RWPE1 (cell line): ENCODE measurements around the gene PLXNB2.

Source experiments
- CTCF ChIA-PET: fragments of 350-600 bp; sonication (Branson Sonifier 250); formaldehyde crosslinking; extraction: SDS; loops from one replicate; lab custom pipeline; 2021; lab: Yijun Ruan, JAX
- POLR2A ChIA-PET: fragments of 400-600 bp; formaldehyde crosslinking; extraction: SDS; loops from one replicate; lab custom pipeline; 2020; ENCODE audit warnings: antibody characterized with exemption; ENCODE audit not compliant: low non-redundant PET; lab: Yijun Ruan, JAX
- DNase-seq: peaks from one replicate; pipeline ENCODE4 v3.0.0; 2012; ENCODE audit warnings: low spot score
- H3K27ac ChIP-seq: fragments of 450-650 bp; 2 replicates; pipeline ENCODE4 v1.5.1; 2017
- TF ChIP-seq, protein P1 (sequence below): fragments of 450-650 bp; conservative IDR thresholded peaks from 2 replicates; pipeline ENCODE4 v1.5.1; 2017; ENCODE audit warnings: low read depth, mild to moderate bottlenecking

PLXNB2 gene

GRCh38 chr22:50255099-50255498, 52.3 kb downstream of the PLXNB2 start:
- TF ChIP-seq, protein P1, sequence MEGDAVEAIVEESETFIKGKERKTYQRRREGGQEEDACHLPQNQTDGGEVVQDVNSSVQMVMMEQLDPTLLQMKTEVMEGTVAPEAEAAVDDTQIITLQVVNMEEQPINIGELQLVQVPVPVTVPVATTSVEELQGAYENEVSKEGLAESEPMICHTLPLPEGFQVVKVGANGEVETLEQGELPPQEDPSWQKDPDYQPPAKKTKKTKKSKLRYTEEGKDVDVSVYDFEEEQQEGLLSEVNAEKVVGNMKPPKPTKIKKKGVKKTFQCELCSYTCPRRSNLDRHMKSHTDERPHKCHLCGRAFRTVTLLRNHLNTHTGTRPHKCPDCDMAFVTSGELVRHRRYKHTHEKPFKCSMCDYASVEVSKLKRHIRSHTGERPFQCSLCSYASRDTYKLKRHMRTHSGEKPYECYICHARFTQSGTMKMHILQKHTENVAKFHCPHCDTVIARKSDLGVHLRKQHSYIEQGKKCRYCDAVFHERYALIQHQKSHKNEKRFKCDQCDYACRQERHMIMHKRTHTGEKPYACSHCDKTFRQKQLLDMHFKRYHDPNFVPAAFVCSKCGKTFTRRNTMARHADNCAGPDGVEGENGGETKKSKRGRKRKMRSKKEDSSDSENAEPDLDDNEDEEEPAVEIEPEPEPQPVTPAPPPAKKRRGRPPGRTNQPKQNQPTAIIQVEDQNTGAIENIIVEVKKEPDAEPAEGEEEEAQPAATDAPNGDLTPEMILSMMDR, result no peak
- peak overlapping the region; percentile 89 for H3K27ac ChIP-seq
- POLR2A ChIA-PET, result no interaction called here

DNA sequence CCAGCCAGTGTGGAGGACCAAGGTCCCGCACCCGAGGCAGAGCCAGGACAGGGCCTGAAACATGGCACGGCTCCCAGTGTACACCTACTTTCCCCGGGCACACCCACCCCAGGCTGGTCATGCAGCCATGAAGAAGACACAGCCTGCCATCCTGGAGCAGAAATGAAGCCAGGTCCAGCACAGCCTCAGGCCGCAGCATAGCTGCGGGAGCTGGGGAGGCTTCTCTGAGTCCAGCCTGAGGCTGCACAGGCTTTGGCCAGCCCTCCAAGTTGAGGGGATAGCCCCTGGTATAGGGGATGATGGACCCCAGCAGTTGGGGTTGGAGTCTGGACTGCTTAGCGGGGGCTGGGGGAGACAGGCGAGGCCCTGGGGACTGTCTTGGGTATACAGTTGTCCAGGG, 53.5 kb downstream of the PLXNB2 start:
- DNase-seq, result no peak
- H3K27ac ChIP-seq, result peak overlapping the region; percentile 89
- POLR2A ChIA-PET, result no interaction called here
- TF ChIP-seq, protein P1, result no peak
- CTCF ChIA-PET, result no interaction called here

More at GRCh38 chr22:50255099-50255498, 52.3 kb downstream of the PLXNB2 start:
- no peak for DNase-seq
- CTCF ChIA-PET, result no interaction called here

DNA sequence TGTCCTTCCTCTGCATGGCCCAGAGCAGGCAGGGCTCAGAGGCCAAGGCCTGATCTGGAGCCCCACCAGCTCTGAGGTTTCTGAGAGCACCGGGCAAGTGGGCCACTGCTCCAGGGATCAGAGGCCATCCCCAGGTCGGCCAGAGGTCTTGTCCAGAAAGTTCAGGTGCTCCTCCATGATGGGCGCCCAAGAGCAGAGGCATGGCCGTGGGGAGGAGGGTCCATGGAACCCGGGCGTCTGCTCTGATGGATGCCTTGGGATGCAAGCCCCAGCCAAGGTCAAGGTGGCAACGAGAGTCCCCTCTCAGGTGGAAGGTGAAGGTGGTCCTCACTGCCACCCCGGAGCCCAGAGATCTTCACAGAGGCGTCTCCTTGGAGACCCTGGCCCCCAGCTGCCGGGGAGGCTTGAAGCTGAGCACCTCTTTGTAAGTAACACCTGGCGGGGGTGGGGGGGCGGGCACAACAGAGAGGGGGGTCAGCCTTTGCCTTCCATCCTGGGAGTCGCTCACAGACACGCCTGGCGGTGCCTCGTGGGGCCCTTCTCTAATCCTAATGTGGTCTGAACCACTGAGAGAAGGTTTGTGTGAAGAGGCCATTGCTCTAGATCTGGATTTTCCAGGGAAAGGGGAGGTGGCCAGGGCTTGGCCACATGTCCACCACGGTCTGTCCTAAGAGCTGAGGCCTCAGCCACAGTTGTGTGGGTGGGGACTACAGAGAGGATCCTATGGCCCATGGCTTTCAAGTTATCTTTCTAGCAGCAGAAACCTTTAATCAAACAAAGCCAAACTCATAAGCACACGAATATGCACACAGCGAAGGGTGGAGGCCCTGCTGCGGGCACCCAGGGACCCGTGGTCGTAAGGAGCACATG, 54.2 kb downstream of the PLXNB2 start:
- TF ChIP-seq, protein P1, result no peak
- POLR2A ChIA-PET, result interaction anchor here (0.5 kb wide), 1 partner anchor 93 kb away, joined by 5 read pairs; no protein-coding TSS in a partner anchor
- peak overlapping the region; percentile 89 for H3K27ac ChIP-seq
- CTCF ChIA-PET, result interaction anchor here (0.6 to 0.9 kb wide), 2 partner anchors 22 to 265 kb away, joined by 3 to 4 read pairs; no protein-coding TSS in a partner anchor
- DNase-seq, result no peak

DNA sequence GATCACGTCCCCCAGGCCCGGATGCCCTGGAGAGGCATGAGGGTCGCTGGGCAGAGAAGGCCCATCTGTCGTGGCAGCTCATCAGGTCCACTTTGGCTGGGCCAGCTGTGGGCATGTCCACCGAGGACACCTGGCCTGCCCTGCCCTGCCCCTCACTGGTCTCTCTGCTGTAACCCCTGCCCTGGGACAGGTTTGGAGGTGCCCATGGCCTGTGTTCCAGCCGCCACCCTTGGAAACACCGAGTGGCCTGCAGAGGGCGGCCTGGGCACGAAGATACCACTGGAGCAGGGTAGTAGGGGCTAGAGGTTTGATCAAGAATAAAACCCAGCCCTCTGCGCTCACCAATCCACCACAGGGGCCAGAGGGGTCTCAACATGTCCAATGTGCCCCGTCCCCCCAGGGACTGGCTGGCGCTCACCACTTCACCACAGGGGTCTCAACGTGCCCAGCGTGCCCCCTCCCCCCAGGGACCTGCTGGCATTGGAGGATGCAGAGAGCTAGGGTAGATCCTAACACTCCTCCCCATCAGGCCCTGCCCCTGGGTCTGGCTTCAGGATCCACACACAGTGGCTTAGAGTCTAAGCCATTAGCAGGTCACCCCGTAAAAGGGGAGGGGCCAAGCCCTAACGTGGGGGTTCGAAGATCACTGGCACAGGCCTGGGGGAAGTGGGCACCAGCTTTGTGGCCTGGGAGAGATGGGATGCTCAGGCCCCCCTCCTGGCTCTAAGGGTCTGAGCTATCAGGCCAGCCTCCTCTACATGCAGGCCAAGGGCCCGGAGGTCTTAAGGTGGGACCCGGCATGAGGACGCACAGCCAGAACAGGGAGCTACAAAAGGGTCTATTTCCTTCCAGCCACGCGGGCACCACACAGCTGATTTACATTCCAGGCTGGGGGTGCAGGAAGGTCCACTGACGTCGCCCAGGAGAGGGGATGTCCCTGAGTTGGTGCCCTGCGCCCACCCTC, 55.1 kb downstream of the PLXNB2 start:
- ChIA-PET CTCF (interaction anchor here (0.6 to 0.9 kb wide), 3 partner anchors 23 to 266 kb away, joined by 3 to 4 read pairs (median 3); no protein-coding TSS in a partner anchor), POLR2A (interaction anchor here (0.5 kb wide), 1 partner anchor 94 kb away, joined by 5 read pairs; no protein-coding TSS in a partner anchor)
- DNase-seq, result peak; percentile 58
- H3K27ac ChIP-seq, result peak overlapping the region; percentile 89
- TF ChIP-seq, protein P1, result peak; percentile 82

- CTCF ChIA-PET, result interaction anchor here (0.6 to 1.5 kb wide), 2 partner anchors 77 to 114 kb away, joined by 3 to 5 read pairs; no protein-coding TSS in a partner anchor
- TF ChIP-seq, protein P1, result no peak
- H3K27ac ChIP-seq, result peak overlapping the region; percentile 89
- no peak for DNase-seq
- POLR2A ChIA-PET, result no interaction called here
Measured at GRCh38 chr22:50251477-50252081, 55.9 kb downstream of the PLXNB2 start.
